ENCODE results near the gene KIF16B. TPM values are rescaled to one million over a fixed set of nuclear protein-coding genes. Genes with fewer than 3 reads are reported as not detected.

KIF16B gene, protein sequence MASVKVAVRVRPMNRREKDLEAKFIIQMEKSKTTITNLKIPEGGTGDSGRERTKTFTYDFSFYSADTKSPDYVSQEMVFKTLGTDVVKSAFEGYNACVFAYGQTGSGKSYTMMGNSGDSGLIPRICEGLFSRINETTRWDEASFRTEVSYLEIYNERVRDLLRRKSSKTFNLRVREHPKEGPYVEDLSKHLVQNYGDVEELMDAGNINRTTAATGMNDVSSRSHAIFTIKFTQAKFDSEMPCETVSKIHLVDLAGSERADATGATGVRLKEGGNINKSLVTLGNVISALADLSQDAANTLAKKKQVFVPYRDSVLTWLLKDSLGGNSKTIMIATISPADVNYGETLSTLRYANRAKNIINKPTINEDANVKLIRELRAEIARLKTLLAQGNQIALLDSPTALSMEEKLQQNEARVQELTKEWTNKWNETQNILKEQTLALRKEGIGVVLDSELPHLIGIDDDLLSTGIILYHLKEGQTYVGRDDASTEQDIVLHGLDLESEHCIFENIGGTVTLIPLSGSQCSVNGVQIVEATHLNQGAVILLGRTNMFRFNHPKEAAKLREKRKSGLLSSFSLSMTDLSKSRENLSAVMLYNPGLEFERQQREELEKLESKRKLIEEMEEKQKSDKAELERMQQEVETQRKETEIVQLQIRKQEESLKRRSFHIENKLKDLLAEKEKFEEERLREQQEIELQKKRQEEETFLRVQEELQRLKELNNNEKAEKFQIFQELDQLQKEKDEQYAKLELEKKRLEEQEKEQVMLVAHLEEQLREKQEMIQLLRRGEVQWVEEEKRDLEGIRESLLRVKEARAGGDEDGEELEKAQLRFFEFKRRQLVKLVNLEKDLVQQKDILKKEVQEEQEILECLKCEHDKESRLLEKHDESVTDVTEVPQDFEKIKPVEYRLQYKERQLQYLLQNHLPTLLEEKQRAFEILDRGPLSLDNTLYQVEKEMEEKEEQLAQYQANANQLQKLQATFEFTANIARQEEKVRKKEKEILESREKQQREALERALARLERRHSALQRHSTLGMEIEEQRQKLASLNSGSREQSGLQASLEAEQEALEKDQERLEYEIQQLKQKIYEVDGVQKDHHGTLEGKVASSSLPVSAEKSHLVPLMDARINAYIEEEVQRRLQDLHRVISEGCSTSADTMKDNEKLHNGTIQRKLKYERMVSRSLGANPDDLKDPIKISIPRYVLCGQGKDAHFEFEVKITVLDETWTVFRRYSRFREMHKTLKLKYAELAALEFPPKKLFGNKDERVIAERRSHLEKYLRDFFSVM (N-terminal part only)
- 13.7 to 17.5 TPM (median 15.6 TPM) in 5 replicates for total RNA-seq (2022; extraction: Qiagen RNA extraction)

GRCh38 chr20:16573001-16573965 lies at the start of gene KIF16B:
TSS of gene KIF16B (minus strand) at chr20:16573448. CDS start at chr20:16573275, 173 bp downstream.

Other genes with a start within 250 kb of the KIF16B start
- gene SNRPB2, start 156.6 kb upstream of the KIF16B start, total RNA-seq (2022; extraction: Qiagen RNA extraction), result 115 to 151 TPM (median 115 TPM) in 5 replicates
- gene OTOR, start 174.9 kb upstream of the KIF16B start, total RNA-seq (2022; extraction: Qiagen RNA extraction), result not detected in 5 replicates

All from A549 treated with AZD2906 at 1 μM for 4 hours (cell line).